ENCODE measurements around the gene FOXE3. TPM values are rescaled to one million over a fixed set of nuclear protein-coding genes. Genes with fewer than 3 reads are reported as not detected.
A peak's percentile ranks its signal among the peaks of the same experiment; 100 is the strongest.

Gene FOXE3
- 0.13 TPM for polyA plus RNA-seq (ENCODE audit: insufficient read length)
- long read RNA-seq, donor 1, partial matches to known transcripts, result 0 of 1 reads
- long read RNA-seq, donor 1, other reads (novel, unspliced or antisense), result 0 of 1 reads
- long read RNA-seq, donor 2, result 0 reads
- long read RNA-seq, donor 3, partial matches to known transcripts, result 0 of 1 reads
- long read RNA-seq, donor 3, other reads (novel, unspliced or antisense), result 0 of 1 reads
- long read RNA-seq, donor 4, result 0 reads
- long read RNA-seq, donor 5, result 0 reads
- long read RNA-seq, donor 6, result 0 reads
- long read RNA-seq, donor 7, partial matches to known transcripts, result 0 of 1 reads
- long read RNA-seq, donor 7, other reads (novel, unspliced or antisense), result 0 of 1 reads
- long read RNA-seq, donor 8, result 0 reads

DNA sequence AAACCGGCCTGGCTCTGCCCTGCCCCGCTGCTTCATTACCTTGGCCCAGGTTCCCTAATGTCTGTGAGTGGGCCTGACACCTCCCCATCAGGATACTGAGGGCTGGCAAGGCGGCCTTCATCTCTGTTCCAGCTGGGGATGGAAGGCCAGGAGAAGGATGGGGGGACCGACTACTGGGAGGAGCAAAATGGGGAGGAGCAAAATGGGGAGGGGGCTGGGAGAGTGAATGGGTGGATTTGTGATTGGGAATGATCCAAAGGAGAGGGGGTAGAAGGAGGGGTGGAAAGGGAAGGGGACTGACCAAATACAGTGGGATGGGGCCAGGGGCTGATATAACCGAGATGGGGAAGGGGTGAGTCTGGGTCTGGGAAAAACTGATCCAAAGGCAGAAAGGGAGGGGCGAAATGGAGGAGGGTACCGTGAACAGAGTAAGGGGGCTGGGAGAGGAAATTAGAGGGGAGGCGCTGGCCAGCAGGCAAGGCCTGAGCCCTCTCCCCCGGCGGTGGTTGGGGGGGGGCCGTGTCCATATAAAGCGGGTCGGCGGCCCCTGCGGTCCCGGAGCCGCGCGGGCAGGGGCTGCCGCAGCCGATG, at the start of gene FOXE3:
TSS of gene FOXE3 (plus strand) at position 558 of the 591 bp plus-strand sequence. CDS start at position 589, 31 bp downstream.
- DNase-seq, result no peak

DNA sequence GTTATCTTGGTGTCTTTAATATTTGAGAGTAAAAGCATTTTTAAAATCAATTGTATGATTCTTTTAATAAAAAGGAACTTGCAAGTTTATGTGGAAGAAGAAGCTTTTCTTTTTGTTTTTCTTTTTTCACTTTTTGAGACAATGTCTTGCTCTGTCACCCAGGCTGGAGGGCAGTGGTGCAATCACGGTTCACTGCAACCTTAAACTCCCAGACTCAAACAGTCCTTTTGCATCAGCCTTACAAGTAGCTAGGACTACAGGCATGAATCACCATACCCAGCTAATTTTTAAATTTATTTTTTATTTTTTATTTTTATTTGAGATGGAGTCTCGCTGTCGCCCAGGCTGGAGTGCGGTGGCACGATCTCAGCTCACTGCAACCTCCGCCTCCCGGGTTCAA, 48.4 kb upstream of the FOXE3 start:
- no peak for DNase-seq

DNA sequence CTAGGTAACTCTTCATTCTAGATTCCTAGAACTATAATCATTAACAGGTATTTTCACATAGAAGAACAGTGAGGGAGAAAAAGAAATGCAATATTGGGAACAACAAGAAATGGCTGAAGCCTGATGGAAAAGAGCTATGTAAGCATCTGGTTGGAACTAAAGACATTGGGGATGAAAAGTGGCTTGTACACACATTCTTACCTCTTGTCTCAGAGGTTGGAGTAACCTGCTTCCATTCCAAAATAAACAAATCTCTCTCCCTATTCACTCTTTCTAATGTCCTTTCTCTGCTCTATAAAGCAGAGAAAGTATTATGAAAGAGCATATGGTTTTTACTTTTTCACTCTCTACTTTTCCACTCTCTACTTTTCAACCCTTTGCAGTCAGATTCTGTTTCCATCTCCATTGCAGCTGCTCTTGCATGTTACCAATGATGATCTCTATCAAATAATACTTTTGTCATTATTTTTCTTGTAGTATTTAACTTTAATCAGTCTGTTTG, 45.0 kb upstream of the FOXE3 start:
- no peak for DNase-seq

DNA sequence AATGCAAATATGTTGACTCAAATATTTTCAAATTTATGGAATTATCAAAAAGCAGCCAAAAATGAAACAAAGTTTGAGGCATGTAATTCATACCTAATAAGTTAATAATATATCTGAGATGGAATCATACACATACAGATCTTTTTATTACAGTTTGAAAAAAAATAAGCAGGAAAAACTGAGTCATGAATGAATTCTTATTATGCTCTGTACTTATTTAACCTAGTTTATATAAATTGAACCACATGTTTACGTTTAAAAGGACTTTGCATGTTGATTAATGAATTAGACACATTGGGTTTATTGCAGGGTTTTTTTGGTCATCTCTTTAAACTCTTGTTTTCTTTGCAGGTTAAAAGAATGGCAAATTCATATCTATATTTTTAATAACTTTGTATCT, 41.6 kb upstream of the FOXE3 start:
- DNase-seq, result no peak

DNA sequence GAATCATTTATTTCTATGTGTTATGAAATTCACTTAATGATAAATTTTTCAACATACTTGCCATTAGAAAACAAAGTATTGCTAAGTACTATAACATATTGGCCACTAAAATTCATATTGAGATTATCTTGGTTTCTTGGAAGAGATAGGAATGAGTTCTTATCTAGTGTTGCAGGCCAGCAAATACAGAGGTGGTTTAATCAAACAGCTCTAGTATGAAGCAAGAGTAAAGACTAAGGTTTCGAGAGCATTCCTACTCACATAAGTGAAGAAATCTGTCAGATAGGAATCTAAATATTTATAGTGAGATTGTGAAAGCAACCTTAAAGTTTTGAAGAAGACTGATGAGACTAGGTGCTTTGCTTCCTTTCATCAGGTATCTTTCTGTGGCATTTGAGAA, 37.9 kb upstream of the FOXE3 start:
- DNase-seq, result no peak

DNA sequence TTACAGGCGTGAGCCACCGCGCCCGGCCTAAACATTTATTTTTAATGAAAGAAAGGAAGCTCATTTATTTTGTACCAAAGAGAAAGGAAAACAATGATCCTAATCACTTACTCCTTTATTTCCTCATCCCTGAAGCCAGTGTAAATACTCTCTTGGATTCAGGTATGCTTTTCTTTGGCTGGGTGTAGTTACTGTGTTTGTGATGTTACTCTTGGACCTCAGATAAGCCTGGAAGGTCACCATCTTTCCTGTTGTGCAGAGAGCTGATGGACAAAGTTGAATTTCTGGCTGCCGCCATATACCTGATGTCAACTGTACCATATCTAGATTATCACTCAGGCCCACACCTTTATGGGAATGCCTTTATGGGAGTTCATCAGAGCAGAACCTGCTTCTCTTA, 35.4 kb upstream of the FOXE3 start:
- no peak for DNase-seq

DNA sequence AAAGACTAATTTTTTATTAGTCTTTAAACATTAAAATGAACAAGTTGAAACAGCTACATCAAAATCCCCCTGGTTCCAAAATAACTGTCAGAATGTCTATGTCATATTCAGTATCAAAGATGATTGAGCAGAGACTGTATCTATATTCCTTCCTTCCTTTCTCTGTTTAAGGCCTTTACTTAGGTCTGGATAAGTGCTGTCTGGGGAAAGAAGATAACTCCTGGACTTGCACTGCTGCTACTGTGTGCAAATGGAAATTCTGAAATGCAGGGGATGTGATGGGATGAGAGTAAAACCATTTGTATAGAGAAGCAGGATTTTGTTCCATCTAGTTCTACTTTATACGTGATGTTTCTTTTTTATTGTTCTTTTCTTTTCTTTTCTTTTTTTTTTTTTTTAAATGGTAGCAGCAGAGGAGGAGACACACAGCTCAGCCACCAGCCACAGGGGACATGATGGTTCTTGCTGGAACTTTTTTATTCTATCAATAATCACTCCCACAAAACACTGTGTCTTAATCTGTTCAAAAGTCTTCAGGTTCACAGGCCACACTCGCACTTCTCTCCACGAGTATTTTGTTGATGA, 33.6 kb upstream of the FOXE3 start:
- no peak for DNase-seq

DNA sequence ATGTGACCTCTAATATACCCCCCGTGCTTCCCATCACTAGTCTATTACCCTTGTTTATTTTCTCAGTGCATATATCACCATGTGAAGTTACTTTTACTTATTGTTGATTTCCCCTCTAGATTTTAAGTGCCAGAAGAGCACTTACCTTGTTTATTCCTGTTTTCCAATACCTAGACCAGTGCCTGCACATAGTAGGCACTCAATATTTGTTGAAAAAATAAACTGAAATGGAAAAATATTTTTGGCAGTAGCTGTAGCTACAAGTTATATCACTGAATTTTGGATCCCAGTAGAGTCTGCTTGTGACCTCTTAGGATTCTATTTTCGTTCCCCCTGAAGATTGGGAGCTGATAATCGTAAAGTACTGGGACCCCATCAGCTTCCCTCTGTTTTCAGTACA, 32.0 kb upstream of the FOXE3 start:
- no peak for DNase-seq

DNA sequence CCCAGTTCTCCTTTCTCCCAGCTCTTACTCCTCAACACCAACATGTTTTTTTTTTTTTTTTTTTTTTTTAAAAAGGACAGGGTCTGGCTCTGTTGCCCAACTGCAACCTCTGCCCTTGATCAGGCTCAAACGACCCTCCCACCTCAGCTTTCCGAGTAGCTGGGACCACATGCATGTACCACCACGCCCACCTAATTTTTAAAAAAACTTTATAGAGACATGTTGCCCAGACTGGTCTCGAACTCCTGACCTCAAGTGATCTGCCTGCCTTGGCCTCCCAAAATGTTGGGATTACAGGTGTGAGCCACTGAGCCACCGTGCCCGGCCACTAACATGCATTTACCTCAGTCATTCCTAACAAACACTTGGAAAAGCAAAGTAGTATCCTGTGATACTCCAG, 31.1 kb upstream of the FOXE3 start:
- no peak for DNase-seq

DNA sequence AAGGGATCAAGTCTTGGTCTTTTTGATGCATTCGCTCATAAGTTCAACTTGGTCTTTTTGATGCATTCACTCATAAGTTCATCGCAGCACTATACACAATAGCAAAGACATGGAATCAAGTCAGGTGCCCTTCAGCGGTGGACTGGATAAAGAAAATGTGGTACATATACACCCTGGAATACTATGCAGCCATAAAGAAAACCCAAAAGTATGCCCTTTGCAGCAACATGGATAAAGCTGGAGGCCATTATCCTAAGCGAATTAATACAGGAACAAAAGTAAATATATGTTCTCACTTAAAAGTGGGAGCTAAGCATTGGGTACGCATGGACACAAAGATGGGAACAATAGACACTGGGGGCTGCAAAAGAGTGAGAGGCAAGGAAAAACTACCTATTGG, 29.8 kb upstream of the FOXE3 start:
- DNase-seq, result no peak

DNA sequence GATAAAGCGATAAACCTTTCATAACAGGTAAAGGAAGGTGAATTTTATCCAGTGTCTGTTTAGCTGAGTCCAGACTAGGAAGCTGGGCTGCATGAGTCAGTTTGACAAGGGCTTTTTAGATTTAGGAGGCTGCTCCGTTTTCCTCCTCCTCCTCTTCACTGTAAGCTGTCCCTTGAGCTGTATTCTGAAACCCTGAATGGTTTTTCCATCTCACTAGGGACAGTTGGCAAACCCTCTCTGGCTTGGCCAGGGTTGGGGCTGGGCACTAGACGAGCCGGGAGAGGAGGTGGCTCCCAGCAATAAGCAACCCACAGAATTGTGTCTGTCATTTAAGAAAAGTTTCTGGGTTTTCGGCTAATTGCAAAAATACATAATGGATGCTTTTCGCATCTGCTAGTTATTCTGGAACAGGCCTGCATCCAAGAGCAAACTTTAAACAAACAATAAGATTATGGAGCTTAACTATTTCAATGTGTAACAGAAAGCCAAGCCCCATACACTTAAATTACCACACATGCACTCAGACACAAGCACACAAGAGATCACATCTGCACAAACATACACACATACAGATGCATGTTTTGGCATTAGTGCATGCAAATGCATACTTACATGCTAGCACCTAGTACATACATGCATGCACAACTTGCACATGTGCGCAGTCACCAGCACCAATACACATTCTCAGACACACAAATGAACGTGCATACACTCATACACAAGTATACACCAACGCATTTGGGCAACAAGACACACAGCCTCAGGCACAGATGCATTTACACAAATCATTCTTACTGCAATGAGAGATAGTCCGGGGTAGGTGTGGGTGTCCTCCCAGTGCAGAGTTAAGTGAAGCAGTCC, 27.8 kb upstream of the FOXE3 start:
- no peak for DNase-seq

DNA sequence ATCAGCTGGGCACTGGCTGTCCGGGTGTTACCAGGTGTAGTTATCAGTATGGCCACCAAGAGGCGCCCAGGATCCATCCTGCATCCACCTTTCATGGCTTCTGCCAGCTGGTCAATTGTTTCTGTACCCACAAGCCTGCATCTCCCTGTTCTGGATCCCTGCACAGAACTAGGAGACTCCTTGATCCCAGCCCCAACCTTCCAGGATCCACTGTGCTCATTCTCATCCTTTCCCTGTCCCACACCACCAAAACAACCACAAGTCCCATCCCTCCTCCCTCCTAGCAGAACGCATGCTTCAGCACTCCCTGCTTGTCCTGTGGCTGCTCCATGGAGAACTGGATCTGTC, 27.2 kb upstream of the FOXE3 start:
- DNase-seq, result peak; percentile 59

DNA sequence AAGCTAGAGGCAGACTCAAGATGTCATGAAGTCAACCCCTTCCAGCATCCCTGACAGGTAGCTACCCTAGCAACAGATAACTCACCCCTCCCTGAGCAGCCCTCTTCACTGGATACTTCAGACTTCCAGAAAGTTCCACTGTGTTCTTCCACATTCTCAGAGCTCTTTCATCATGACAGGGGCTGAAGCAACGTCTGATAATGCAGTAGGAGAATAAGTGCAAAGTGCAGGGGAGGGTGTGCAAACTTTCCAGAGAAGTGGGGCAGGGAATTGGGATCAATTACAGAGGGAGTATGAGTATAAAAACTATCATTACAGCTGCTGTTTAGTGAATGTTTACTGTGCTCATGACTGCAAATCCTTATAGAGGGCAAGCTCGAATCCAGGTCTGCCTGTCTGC, 26.4 kb upstream of the FOXE3 start:
- no peak for DNase-seq

DNA sequence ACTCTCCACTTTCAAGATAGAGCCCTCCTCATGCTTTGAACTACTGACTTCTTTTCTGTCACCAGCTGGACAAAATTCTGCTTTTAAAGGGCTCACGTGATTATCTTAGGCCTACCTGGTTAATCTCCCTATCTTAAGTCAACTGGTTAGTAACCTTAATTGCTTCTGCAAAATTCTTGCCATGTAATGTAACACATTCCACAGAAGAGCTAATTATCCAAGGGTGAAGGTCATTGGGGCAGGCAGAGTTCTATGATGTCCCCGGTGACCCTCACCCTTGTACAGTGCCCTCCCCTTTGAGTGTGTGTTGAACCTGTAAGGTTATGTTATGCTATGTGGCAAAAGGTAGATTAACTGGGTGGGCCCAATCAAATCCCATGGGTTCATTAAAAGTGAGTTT, 25.2 kb upstream of the FOXE3 start:
- no peak for DNase-seq

DNA sequence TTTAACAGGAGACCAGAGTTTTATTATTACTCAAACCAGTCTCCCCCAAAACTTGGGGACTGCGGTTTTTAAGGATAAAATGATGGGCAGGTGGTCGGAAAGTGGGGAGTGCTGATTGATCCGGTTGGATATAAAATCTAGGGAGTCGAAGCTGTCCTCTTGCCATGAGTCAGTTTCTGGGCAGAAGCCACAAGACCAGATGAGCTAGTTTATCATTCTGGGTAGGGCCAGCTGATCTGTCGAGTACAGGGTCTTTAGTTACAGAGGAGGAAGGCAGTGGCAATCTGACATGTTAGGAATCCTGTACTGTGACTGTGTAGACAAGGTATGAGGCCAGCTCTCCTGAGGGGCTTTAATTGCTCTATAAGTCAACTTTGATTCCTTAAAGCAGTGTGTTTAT, 22.9 kb upstream of the FOXE3 start:
- no peak for DNase-seq

DNA sequence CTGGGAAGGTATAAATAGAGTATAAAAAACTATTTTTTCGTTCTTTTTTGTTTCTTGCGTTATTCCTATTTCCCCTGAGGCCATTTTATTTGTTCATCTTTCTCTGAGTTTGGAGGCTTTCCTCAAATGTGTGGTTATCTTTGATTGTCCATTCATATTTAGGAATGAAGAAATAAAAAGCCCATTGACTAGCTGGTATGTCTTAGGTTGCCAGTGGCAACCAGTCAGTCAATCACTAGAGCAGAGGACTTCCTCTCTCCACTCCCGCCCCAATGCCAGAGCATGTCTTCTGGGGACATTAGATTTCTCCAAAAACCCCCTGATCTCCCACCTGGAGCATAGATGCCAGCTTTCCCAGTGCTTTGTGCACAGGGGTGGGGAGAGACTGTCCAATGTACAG, 20.7 kb upstream of the FOXE3 start:
- no peak for DNase-seq

DNA sequence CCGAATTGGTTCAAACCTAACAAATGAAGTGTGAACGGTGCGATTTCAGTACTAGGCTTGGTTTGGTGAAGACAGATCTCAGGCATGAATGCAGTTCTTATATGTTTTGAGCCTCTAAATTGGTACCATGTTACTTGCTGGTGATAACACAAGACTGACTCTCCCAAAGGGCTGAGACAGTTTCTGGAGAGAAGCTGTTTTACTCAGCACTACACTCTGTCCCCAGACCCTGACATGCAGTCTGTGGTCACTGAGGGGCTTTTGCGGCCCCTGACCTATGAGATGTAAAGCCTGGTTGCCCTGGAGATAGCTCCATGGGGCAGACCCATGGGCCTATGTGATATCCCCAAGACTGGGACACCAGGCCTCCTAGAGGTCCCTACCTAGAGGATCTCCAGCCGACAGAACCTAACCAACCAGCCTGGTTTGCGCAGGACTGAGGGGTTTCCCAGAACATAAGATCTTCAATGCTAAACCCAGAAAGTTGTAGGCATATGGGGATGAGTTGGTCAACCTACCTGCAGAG, 19.4 kb upstream of the FOXE3 start:
- DNase-seq, result no peak

DNA sequence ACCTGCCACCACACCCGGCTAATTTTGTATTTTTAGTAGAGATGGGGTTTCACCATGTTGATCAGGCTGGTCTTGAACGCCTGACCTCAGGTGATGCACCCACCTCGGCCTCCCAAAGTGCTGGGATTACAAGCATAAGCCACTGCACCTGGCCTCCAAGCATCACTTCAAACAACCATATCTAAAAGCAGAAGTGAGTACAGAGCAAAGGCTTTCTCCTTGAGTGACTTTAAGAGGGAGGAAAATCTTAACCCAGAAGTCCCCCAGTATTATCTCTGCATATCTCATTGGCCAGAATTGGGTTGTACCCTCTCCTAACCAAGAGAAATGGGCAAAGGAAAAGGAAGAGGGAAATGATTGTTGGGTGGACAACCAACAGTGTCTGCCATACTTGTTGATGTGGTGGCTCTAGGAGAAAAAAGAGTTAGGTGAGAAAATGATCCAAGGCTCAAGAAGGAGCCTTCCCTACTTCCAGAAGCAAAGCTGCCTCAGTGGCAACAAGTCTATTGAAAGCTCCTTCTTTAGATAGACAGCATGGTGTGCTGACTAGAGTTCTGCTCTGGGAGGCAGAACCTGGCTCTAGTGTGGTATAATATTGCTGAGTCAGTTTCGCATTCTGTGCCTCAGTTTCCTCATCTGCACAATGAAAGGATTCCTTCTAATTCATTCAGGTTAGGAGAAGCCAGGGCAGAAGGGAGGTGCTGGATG, 16.8 kb upstream of the FOXE3 start:
- DNase-seq, result no peak

DNA sequence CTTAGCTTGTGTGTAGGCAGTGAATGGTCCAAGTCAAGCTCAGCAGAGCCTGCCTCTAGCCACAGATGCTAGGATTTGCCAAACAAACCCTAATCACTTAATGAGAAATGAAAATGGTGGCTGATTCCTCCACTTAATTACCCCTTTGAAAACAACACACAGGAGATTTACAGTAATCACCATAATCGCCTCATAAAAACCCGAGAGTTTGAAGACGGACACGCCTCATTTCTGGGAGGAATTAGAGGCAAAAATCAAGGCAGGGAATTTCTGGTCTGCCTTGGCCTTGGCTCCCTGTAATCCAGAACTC, 16.3 kb upstream of the FOXE3 start:
- DNase-seq, result no peak

DNA sequence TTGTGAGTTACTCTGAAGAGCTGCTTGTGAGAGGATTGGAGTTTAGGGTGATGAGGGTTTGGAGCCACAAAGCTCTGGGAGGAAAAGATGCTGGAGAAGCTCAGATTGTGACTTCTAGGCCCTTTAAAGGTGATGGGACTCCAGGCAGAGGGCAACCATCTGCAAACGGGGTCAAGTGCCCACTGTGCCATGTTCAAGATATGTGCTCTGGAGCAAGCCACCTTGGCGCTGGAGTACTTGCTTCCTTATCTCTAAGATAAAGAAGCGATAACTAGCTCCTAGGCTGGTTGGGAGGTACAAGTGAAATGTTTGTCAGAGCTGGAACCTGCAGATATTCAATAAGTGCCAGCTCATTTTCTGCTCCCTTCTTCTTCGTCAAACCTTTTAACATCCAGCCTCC, 14.3 kb upstream of the FOXE3 start:
- DNase-seq, result no peak

DNA sequence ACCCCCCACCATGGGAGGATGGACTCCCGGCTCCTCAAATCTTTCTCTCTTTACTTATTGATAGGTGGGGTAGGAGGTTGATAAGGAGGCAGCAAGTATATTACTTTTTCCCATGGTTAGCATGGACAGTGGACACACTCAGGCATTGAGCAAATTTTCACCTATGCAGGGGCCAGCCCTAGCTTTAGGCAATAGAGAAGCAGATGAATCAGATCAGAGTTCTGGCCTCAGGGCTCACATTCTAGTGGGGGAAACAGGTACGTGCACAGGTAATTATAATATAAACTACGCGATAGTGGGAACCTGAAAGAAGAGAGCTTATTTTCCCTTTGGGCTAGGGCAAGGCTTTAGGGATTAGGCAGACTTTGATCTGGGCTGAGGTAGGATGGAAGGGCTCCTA, 13.5 kb upstream of the FOXE3 start:
- DNase-seq, result no peak

DNA sequence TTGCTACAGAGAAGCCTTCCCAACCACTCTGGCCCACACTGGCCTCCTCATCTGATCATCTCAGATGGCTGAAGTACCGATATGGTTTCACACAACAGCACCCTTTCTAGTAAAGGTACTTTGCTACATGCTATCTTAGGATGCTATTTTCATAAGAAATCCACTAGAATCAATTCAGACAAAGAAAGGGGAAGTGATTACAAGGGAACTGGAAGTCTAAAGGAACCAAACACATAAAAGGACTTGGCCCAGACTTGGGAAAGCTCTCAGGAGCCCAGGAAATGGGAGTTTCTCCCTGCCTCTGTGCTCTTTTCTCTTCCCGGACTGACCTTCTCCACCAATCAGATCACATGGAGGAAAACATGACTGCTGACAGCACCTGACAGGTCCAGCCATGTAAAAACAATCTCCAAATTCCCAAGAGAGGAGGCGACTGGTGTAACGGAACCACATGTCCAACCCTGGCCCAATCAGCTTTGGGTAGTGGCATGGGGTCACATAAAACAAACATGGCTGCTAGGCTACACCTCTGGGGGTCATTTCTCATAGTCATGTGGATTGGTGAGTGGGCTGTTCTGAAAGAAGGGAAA, 12.7 kb upstream of the FOXE3 start:
- no peak for DNase-seq
